ENCODE data around the gene METTL22. TPM values are rescaled to one million over a fixed set of nuclear protein-coding genes. Genes with fewer than 3 reads are reported as not detected.

METTL22 gene
- total and polyA plus RNA-seq, 10 of the 15 experiments (the other 5 are each of a cell fraction or from before 2014, with no cell fraction given) = 6.4 to 34.7 (median 18.8) TPM

DNA sequence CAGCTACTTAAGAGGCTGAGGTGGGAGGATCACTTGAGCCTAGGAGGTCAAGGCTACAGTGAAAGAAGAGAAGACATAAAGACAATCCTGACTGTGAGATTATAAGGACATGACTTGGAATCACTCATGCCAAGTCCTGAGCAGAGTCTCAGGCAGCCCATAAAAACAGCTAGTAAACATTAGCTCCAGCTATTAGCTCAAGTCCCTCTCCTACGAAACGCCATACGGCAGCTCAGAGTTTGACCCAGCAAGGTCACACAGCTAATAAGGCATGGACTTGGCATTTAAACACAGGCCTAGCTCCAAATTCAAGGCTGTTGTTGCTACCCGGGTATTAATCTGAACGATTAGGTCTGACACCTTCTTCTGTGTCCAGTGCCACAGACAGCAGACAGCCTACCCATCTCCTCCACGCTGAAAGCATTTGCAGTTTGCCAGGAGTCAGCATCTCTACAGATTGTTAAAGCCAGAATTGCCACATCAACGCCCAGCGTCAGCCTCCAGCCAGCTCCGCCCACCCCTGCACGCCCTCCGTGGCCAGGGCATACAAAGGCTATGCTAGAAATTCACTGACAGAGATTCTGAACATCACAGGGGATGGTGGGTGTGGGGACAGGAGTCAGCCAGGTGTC, 21.2 kb upstream of the METTL22 start:
- Histone ChIP-seq H3K27me3 (replicated peaks in 1 of 2; ENCODE audit: control insufficient read depth in 2 of 2, insufficient read depth in 2 of 2, low read length in 1 of 2) (no peaks in the 10 kb centered on the region), H3K36me3 (ENCODE audit: control insufficient read depth in 2 of 2, insufficient read depth in 2 of 2, low read length in 1 of 2) (no peaks in the 10 kb centered on the region), H4K20me1 (ENCODE audit: control insufficient read depth, insufficient read depth) (no peaks in the 10 kb centered on the region), H3K4me1 (ENCODE audit: control insufficient read depth, insufficient read depth, low read length) (no peaks in the 10 kb centered on the region), H3K9me3 (replicated peaks; ENCODE audit: control insufficient read depth, insufficient read depth, low read length) (no peaks in the 10 kb centered on the region; the same call in 1 of the 3 replicates), H2AFZ (ENCODE audit: control insufficient read depth, low read depth, low read length) (no peak overlapping the region), H3K79me2 (ENCODE audit: control insufficient read depth, insufficient read depth, low read length) (no peaks in the 10 kb centered on the region), H3K27ac (ENCODE audit: control insufficient read depth, insufficient read depth) (no peak overlapping the region), H3K4me3 (no peak overlapping the region), H3K4me2 (ENCODE audit: control insufficient read depth, insufficient read depth) (no peak overlapping the region), H3K9ac (ENCODE audit: control insufficient read depth, insufficient read depth, low read length) (no peak overlapping the region)
- TF ChIP-seq, protein P1, sequence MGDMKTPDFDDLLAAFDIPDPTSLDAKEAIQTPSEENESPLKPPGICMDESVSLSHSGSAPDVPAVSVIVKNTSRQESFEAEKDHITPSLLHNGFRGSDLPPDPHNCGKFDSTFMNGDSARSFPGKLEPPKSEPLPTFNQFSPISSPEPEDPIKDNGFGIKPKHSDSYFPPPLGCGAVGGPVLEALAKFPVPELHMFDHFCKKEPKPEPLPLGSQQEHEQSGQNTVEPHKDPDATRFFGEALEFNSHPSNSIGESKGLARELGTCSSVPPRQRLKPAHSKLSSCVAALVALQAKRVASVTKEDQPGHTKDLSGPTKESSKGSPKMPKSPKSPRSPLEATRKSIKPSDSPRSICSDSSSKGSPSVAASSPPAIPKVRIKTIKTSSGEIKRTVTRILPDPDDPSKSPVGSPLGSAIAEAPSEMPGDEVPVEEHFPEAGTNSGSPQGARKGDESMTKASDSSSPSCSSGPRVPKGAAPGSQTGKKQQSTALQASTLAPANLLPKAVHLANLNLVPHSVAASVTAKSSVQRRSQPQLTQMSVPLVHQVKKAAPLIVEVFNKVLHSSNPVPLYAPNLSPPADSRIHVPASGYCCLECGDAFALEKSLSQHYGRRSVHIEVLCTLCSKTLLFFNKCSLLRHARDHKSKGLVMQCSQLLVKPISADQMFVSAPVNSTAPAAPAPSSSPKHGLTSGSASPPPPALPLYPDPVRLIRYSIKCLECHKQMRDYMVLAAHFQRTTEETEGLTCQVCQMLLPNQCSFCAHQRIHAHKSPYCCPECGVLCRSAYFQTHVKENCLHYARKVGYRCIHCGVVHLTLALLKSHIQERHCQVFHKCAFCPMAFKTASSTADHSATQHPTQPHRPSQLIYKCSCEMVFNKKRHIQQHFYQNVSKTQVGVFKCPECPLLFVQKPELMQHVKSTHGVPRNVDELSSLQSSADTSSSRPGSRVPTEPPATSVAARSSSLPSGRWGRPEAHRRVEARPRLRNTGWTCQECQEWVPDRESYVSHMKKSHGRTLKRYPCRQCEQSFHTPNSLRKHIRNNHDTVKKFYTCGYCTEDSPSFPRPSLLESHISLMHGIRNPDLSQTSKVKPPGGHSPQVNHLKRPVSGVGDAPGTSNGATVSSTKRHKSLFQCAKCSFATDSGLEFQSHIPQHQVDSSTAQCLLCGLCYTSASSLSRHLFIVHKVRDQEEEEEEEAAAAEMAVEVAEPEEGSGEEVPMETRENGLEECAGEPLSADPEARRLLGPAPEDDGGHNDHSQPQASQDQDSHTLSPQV (IDR thresholded peaks at IDR 0.05) = no peak
- TF ChIP-seq SIN3A (IDR thresholded peaks at IDR 0.05; ENCODE audit: low read depth, low read length) (no peak), KLF5 (IDR thresholded peaks at IDR 0.05; ENCODE audit: partially characterized antibody) (no peak), CEBPZ (IDR thresholded peaks at IDR 0.05; ENCODE audit: low read depth, low read length) (no peak), RBBP5 (conservative IDR thresholded peaks at IDR 0.05) (no peak), JUND (IDR thresholded peaks at IDR 0.05; ENCODE audit: low read depth, low read length) (no peak), BHLHE40 (IDR thresholded peaks at IDR 0.05; ENCODE audit: borderline replicate concordance in 1 of 2, low read depth in 2 of 2, low read length in 1 of 2) (no peak), SREBF1 (IDR thresholded peaks at IDR 0.05; ENCODE audit: low read length) (no peak), MTA2 (IDR thresholded peaks at IDR 0.05; ENCODE audit: low read depth) (no peak)
- TF ChIP-seq, protein P2, sequence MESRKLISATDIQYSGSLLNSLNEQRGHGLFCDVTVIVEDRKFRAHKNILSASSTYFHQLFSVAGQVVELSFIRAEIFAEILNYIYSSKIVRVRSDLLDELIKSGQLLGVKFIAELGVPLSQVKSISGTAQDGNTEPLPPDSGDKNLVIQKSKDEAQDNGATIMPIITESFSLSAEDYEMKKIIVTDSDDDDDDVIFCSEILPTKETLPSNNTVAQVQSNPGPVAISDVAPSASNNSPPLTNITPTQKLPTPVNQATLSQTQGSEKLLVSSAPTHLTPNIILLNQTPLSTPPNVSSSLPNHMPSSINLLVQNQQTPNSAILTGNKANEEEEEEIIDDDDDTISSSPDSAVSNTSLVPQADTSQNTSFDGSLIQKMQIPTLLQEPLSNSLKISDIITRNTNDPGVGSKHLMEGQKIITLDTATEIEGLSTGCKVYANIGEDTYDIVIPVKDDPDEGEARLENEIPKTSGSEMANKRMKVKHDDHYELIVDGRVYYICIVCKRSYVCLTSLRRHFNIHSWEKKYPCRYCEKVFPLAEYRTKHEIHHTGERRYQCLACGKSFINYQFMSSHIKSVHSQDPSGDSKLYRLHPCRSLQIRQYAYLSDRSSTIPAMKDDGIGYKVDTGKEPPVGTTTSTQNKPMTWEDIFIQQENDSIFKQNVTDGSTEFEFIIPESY (IDR thresholded peaks at IDR 0.05) = no peak
- in situ Hi-C loops (cut with MboI) (no loop called here), intact Hi-C loops (cut with micrococcal nuclease; ENCODE audit: unreplicated experiment) (no loop called here)
- WGBS (ENCODE audit: insufficient coverage, insufficient replicate concordance, low lambda C conversion rate, missing lambda C conversion rate) = 34% methylated on average over 11 of the region's 11 CpGs
- no peak for ATAC-seq
- ChIA-PET POLR2A (no interaction called here), SMC1A (ENCODE audit: uncharacterized antibody, unreplicated experiment) (interaction anchor here (1.5 kb wide), 1 partner anchor 18 kb away, joined by 4 read pairs; no protein-coding TSS in a partner anchor), RAD21 (ENCODE audit: unreplicated experiment) (no interaction called here), CTCF (interaction anchor here (0.6 kb wide), 1 partner anchor 33 kb away, joined by 3 read pairs; no protein-coding TSS in a partner anchor)
- FAIRE-seq = no peak
- DNase-seq (ENCODE audit: low read depth, low spot score) = no peak
- no TSS peak for BruUV-seq (replicated peaks)

Measured in GM12878 (cell line).